ENCODE data around the gene PTGES2. TPM values are rescaled to one million over a fixed set of nuclear protein-coding genes. Genes with fewer than 3 reads are reported as not detected.
"Not testable (repeated sequence)": the region's sequence is repeated elsewhere in the genome, so short reads cannot be mapped to it uniquely, and the experiment has no call there.

Gene PTGES2
- total and polyA plus RNA-seq, 2 donors from 2014 or later: 64.1 to 117 TPM

GRCh38 chr9:128113526-128114325 lies 13.8 kb downstream of the PTGES2 start:
- H3K4me1 ChIP-seq (ENCODE audit: control insufficient read depth in 2 of 3, insufficient read depth in 2 of 3, low read depth in 1 of 3, low read length in 3 of 3): peaks cover 0 to 28% (median 19%) of the 10 kb centered on the region in 3 donors

GRCh38 chr9:128111726-128112125 lies 15.8 kb downstream of the PTGES2 start:
- H3K9me3 ChIP-seq (ENCODE audit: control insufficient read depth in 2 of 3, insufficient read depth in 1 of 3, low read length in 3 of 3); FAIRE-seq; H3K9ac ChIP-seq (ENCODE audit: low read length in 3 of 3); H3K4me3 ChIP-seq (ENCODE audit: low read length in 3 of 3); H3K27me3 ChIP-seq (ENCODE audit: control insufficient read depth, insufficient read depth, low read length): not testable (repeated sequence)
- peaks cover 0 to 29% (median 19%) of the 10 kb centered on the region in 3 donors for H3K4me1 ChIP-seq (ENCODE audit: control insufficient read depth in 2 of 3, insufficient read depth in 2 of 3, low read depth in 1 of 3, low read length in 3 of 3)
- H3K36me3 ChIP-seq (ENCODE audit: control insufficient read depth in 2 of 3, insufficient read depth in 3 of 3, low read length in 3 of 3): peaks cover 0 to 14% (median 10%) of the 10 kb centered on the region in 3 donors
- intact Hi-C loops (cut with DNase I): loop anchor here (10.0 kb wide), 1 partner anchor 167 kb away; no protein-coding TSS in a partner anchor
- H3K27ac ChIP-seq (ENCODE audit: low read depth in 2 of 2, low read length in 2 of 2): peak overlapping the region in 1 of 2 donors; percentile 33
- peak in 1 of 5 donors; percentile 52 for DNase-seq

More at GRCh38 chr9:128113526-128114325, 13.8 kb downstream of the PTGES2 start:
- FAIRE-seq: no peak
- TF ChIP-seq, protein P1, sequence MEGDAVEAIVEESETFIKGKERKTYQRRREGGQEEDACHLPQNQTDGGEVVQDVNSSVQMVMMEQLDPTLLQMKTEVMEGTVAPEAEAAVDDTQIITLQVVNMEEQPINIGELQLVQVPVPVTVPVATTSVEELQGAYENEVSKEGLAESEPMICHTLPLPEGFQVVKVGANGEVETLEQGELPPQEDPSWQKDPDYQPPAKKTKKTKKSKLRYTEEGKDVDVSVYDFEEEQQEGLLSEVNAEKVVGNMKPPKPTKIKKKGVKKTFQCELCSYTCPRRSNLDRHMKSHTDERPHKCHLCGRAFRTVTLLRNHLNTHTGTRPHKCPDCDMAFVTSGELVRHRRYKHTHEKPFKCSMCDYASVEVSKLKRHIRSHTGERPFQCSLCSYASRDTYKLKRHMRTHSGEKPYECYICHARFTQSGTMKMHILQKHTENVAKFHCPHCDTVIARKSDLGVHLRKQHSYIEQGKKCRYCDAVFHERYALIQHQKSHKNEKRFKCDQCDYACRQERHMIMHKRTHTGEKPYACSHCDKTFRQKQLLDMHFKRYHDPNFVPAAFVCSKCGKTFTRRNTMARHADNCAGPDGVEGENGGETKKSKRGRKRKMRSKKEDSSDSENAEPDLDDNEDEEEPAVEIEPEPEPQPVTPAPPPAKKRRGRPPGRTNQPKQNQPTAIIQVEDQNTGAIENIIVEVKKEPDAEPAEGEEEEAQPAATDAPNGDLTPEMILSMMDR (IDR thresholded peaks at IDR 0.05; ENCODE audit: borderline replicate concordance, extremely low read depth, insufficient read depth): no peak
- Histone ChIP-seq H3K27ac (ENCODE audit: low read depth in 2 of 2, low read length in 2 of 2) (peak overlapping the region; percentile 98 to 99), H3K9ac (ENCODE audit: low read length in 3 of 3) (peak overlapping the region in 1 of 3 donors; percentile 91), H3K27me3 (ENCODE audit: control insufficient read depth, insufficient read depth, low read length) (no peaks in the 10 kb centered on the region), H3K36me3 (ENCODE audit: control insufficient read depth in 2 of 3, insufficient read depth in 3 of 3, low read length in 3 of 3) (no peaks in the 10 kb centered on the region), H3K9me3 (ENCODE audit: control insufficient read depth in 2 of 3, insufficient read depth in 1 of 3, low read length in 3 of 3) (no peaks in the 10 kb centered on the region), H3K4me3 (ENCODE audit: low read length in 3 of 3) (peak overlapping the region in 2 of 3 donors; percentile 44 to 52)
- peak in 1 of 5 donors; percentile 71 for DNase-seq
- intact Hi-C loops (cut with DNase I): loop anchor here (10.0 kb wide), 1 partner anchor 169 kb away; no protein-coding TSS in a partner anchor

GRCh38 chr9:128109050-128109709 lies 18.3 kb downstream of the PTGES2 start:
- intact Hi-C loops (cut with DNase I): no loop called here
- FAIRE-seq (no peak), DNase-seq (peak in 1 of 5 donors; percentile 39)
- no peaks in the 10 kb centered on the region for H3K9me3 ChIP-seq (ENCODE audit: control insufficient read depth in 2 of 3, insufficient read depth in 1 of 3, low read length in 3 of 3)
- H3K4me1 ChIP-seq (ENCODE audit: control insufficient read depth in 2 of 3, insufficient read depth in 2 of 3, low read depth in 1 of 3, low read length in 3 of 3): peaks cover 0 to 15% (median 12%) of the 10 kb centered on the region in 3 donors
- TF ChIP-seq, protein P1 (IDR thresholded peaks at IDR 0.05; ENCODE audit: borderline replicate concordance, extremely low read depth, insufficient read depth): no peak
- peak overlapping the region; percentile 32 to 59 for H3K27ac ChIP-seq (ENCODE audit: low read depth in 2 of 2, low read length in 2 of 2)
- H3K4me3 ChIP-seq (ENCODE audit: low read length in 3 of 3): no peak overlapping the region
- no peaks in the 10 kb centered on the region for H3K27me3 ChIP-seq (ENCODE audit: control insufficient read depth, insufficient read depth, low read length)
- peaks cover under 1 to 32% (median 23%) of the 10 kb centered on the region in 3 donors for H3K36me3 ChIP-seq (ENCODE audit: control insufficient read depth in 2 of 3, insufficient read depth in 3 of 3, low read length in 3 of 3)
- no peak overlapping the region for H3K9ac ChIP-seq (ENCODE audit: low read length in 3 of 3)
